HG03025 (cell line): ENCODE measurements around the gene COPG2.

Experiments used
- ATAC-seq: cut with Tn5 transposase; IDR thresholded peaks from one replicate; pipeline ENCODE4 v1.9.1; 2021; ENCODE audit warnings: mild to moderate bottlenecking, moderate library complexity; ENCODE audit not compliant: unreplicated experiment, low FRiP score

Gene COPG2

GRCh38 chr7:130505753-130506152 lies 162.8 kb downstream of the COPG2 start:
- ATAC-seq = no peak

- ATAC-seq = no peak
These were observed 167.6 kb downstream of the COPG2 start for GRCh38 chr7:130500910-130501309.

- no peak for ATAC-seq
These were observed 168.1 kb downstream of the COPG2 start for GRCh38 chr7:130500463-130500862.

- no peak for ATAC-seq
These were observed 174.1 kb downstream of the COPG2 start for GRCh38 chr7:130494431-130494858.

- no peak for ATAC-seq
These were observed 175.2 kb downstream of the COPG2 start for GRCh38 chr7:130493275-130493873.

- ATAC-seq = no peak
These were observed 175.8 kb downstream of the COPG2 start for GRCh38 chr7:130492523-130493274.

GRCh38 chr7:130491841-130492522 lies 176.6 kb downstream of the COPG2 start, which contains the start of gene MEST:
MEST (plus strand) TSS chr7:130492085; CDS start chr7:130492314, 229 bp downstream.
- no peak for ATAC-seq

GRCh38 chr7:130490888-130491804 lies 177.4 kb downstream of the COPG2 start:
- no peak for ATAC-seq

- no peak for ATAC-seq
These were observed 178.2 kb downstream of the COPG2 start for GRCh38 chr7:130490311-130490791.

- ATAC-seq = no peak
These were observed 179.2 kb downstream of the COPG2 start for GRCh38 chr7:130489140-130489983.

- ATAC-seq = no peak
These were observed 180.0 kb downstream of the COPG2 start for GRCh38 chr7:130488392-130489139.

GRCh38 chr7:130486954-130487436 lies 181.6 kb downstream of the COPG2 start:
- no peak for ATAC-seq

- no peak for ATAC-seq
These were observed 182.2 kb downstream of the COPG2 start for GRCh38 chr7:130486114-130486953.

GRCh38 chr7:130485734-130486113 lies 182.8 kb downstream of the COPG2 start:
- ATAC-seq = no peak

GRCh38 chr7:130483031-130483430 lies 185.5 kb downstream of the COPG2 start:
- no peak for ATAC-seq

- no peak for ATAC-seq
These were observed 186.7 kb downstream of the COPG2 start for GRCh38 chr7:130481898-130482297.

- no peak for ATAC-seq
These were observed 188.7 kb downstream of the COPG2 start for GRCh38 chr7:130479716-130480400.
